Measurements from ENCODE around the gene TMEM17. TPM values are rescaled to one million over a fixed set of nuclear protein-coding genes. Genes with fewer than 3 reads are reported as not detected.

The TMEM17 gene
- total RNA-seq, 1 donor from 2014 or later = 1.8 TPM

DNA sequence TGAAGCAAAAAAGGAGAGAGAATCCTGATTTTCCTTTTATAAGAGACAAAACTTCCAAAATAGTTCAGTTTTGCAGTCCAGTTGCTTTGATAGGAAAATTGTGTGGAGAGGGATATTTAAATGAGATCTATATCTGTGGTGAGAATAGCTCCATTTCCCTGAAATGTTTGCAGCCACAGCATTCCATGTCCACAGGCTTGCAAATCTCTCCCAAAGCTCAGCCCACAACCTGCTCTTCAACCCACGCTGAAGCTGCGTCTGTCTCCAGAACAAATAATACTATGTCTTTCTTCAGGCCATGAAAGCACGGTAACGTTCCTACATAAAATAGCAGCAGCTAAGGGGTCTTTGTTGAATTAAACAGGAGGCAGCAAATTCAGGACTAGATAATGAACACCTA, 31.8 kb downstream of the TMEM17 start:
- H3K27ac Mint-ChIP-seq = no peak overlapping the region
- Histone ChIP-seq H3K27me3 (no peaks in the 10 kb centered on the region), H3K9ac (no peak overlapping the region), H3K4me2 (no peak overlapping the region), H2AFZ (replicated peaks) (no peak overlapping the region), H3K4me1 (peaks cover 19% of the 10 kb centered on the region), H3F3A (ENCODE audit: low read depth) (peaks cover 6% of the 10 kb centered on the region), H4K20me1 (ENCODE audit: low read depth) (no peaks in the 10 kb centered on the region), H3K4me3 (no peak overlapping the region), H3K79me2 (ENCODE audit: low read depth) (no peaks in the 10 kb centered on the region), H3K9me3 (ENCODE audit: low read depth) (no peaks in the 10 kb centered on the region), H3K27ac (no peak overlapping the region), H3K36me3 (no peaks in the 10 kb centered on the region)
- H3K27me3 Mint-ChIP-seq (ENCODE audit: insufficient read depth, low read depth) = peaks cover 4% of the 10 kb centered on the region
- H3K9me3 Mint-ChIP-seq = no peaks in the 10 kb centered on the region
- no peaks in the 10 kb centered on the region for H3K36me3 Mint-ChIP-seq
- no peak for DNase-seq (ENCODE audit: low spot score)
- TF ChIP-seq EZH2 (IDR thresholded peaks at IDR 0.05) (no peak), EZH2phosphoT487 (IDR thresholded peaks at IDR 0.05) (no peak)
- TF ChIP-seq, protein P1, sequence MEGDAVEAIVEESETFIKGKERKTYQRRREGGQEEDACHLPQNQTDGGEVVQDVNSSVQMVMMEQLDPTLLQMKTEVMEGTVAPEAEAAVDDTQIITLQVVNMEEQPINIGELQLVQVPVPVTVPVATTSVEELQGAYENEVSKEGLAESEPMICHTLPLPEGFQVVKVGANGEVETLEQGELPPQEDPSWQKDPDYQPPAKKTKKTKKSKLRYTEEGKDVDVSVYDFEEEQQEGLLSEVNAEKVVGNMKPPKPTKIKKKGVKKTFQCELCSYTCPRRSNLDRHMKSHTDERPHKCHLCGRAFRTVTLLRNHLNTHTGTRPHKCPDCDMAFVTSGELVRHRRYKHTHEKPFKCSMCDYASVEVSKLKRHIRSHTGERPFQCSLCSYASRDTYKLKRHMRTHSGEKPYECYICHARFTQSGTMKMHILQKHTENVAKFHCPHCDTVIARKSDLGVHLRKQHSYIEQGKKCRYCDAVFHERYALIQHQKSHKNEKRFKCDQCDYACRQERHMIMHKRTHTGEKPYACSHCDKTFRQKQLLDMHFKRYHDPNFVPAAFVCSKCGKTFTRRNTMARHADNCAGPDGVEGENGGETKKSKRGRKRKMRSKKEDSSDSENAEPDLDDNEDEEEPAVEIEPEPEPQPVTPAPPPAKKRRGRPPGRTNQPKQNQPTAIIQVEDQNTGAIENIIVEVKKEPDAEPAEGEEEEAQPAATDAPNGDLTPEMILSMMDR (IDR thresholded peaks at IDR 0.05) = no peak
- no peak overlapping the region for H3K4me3 Mint-ChIP-seq
- H3K4me1 Mint-ChIP-seq = peaks cover 35% of the 10 kb centered on the region

DNA sequence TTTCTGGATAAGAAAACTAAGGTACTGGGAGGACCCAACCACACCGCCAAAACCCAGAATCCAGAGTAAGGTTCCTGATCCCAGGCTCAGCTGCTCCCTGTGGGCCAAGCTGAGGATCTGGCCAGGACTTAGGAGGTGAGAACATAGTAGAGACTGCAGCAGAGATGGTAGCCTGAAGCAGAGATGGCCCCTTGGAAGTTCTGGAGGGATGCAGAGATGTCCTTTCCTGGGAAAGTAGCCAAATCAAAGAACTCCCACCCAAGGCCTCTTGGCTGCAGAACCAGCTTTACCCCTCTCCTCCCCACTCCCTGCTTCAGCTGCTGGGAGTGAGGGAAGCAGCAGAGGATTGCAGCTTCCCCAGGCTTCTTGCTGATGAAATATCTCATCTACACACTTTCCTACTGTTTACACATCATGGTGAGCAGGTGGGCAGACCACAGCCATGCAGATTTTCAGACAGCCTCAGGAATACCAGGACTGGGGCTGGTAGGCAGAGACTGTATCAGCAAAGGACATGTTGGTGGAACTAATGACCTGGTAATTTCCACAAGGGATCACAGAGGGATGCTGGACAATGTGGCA, 32.7 kb downstream of the TMEM17 start:
- Mint-ChIP-seq H3K9me3 (no peaks in the 10 kb centered on the region), H3K4me1 (peaks cover 34% of the 10 kb centered on the region), H3K4me3 (no peak overlapping the region), H3K27me3 (ENCODE audit: insufficient read depth, low read depth) (peaks cover 4% of the 10 kb centered on the region), H3K27ac (peak overlapping the region; percentile 37), H3K36me3 (no peaks in the 10 kb centered on the region)
- H3K27me3 ChIP-seq = no peaks in the 10 kb centered on the region
- no peaks in the 10 kb centered on the region for H3K36me3 ChIP-seq
- H2AFZ ChIP-seq (replicated peaks) = no peak overlapping the region
- peaks cover 6% of the 10 kb centered on the region for H3F3A ChIP-seq (ENCODE audit: low read depth)
- H4K20me1 ChIP-seq (ENCODE audit: low read depth) = no peaks in the 10 kb centered on the region
- H3K4me1 ChIP-seq = peaks cover 19% of the 10 kb centered on the region
- H3K4me3 ChIP-seq = no peak overlapping the region
- H3K9ac ChIP-seq = no peak overlapping the region
- DNase-seq (ENCODE audit: low spot score) = no peak
- TF ChIP-seq EZH2phosphoT487 (IDR thresholded peaks at IDR 0.05) (no peak), EZH2 (IDR thresholded peaks at IDR 0.05) (no peak)
- TF ChIP-seq, protein P1 (IDR thresholded peaks at IDR 0.05) = no peak
- H3K9me3 ChIP-seq (ENCODE audit: low read depth) = no peaks in the 10 kb centered on the region
- no peak overlapping the region for H3K27ac ChIP-seq
- no peak overlapping the region for H3K4me2 ChIP-seq
- no peaks in the 10 kb centered on the region for H3K79me2 ChIP-seq (ENCODE audit: low read depth)

DNA sequence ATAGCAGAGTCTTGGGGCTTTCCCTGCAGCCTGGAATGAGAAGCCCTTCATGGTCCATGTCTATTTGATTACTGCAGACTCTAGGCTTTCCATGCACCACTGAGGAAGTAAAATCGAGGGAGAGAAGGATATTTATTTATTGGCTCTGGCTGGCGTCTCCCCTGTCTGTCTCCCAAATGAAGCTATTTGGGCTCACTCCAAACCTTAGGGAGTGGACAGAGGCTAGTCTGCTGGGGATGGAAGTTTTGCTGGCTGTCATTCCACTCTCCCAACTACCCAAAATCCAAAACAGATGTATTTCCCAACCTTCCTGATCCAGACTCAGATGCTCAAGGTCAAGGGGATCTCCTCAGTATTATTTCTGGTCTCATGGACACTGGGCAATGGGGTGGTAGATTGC, 33.7 kb downstream of the TMEM17 start:
- Histone ChIP-seq H3K9ac (no peak overlapping the region), H3F3A (ENCODE audit: low read depth) (peaks cover 8% of the 10 kb centered on the region), H2AFZ (replicated peaks) (no peak overlapping the region), H3K36me3 (no peaks in the 10 kb centered on the region), H3K27ac (no peak overlapping the region), H3K4me1 (peaks cover 28% of the 10 kb centered on the region), H3K4me2 (no peak overlapping the region), H3K9me3 (ENCODE audit: low read depth) (no peaks in the 10 kb centered on the region), H3K79me2 (ENCODE audit: low read depth) (no peaks in the 10 kb centered on the region), H3K4me3 (no peak overlapping the region), H4K20me1 (ENCODE audit: low read depth) (no peaks in the 10 kb centered on the region), H3K27me3 (no peaks in the 10 kb centered on the region)
- DNase-seq (ENCODE audit: low spot score) = no peak
- Mint-ChIP-seq H3K4me1 (peaks cover 31% of the 10 kb centered on the region), H3K9me3 (no peaks in the 10 kb centered on the region), H3K27me3 (ENCODE audit: insufficient read depth, low read depth) (peaks cover 4% of the 10 kb centered on the region), H3K27ac (no peak overlapping the region), H3K36me3 (no peaks in the 10 kb centered on the region), H3K4me3 (no peak overlapping the region)
- TF ChIP-seq, protein P1 (IDR thresholded peaks at IDR 0.05) = no peak
- no peak for TF ChIP-seq EZH2 (IDR thresholded peaks at IDR 0.05)
- no peak for TF ChIP-seq EZH2phosphoT487 (IDR thresholded peaks at IDR 0.05)

Measured in neural progenitor cell (in vitro differentiated cells).